HG03565 (cell line): Measurements from ENCODE around the gene PSMA6.
"Not testable (repeated sequence)": the region's sequence is repeated elsewhere in the genome, so short reads cannot be mapped to it uniquely, and the experiment has no call there.

Experiments
- ATAC-seq: cut with Tn5 transposase; IDR thresholded peaks from one replicate; pipeline ENCODE4 v1.9.1; 2021; ENCODE audit warnings: mild to moderate bottlenecking, moderate library complexity; ENCODE audit not compliant: unreplicated experiment

PSMA6 gene

GRCh38 chr14:35319509-35319908 is 27.3 kb downstream of the PSMA6 start:
- no peak for ATAC-seq

GRCh38 chr14:35320472-35320871 is 28.3 kb downstream of the PSMA6 start:
- no peak for ATAC-seq

GRCh38 chr14:35326375-35326774 is 34.2 kb downstream of the PSMA6 start:
- no peak for ATAC-seq

GRCh38 chr14:35331605-35332516 is 39.7 kb downstream of the PSMA6 start:
- no peak for ATAC-seq

- ATAC-seq, result no peak
These were observed 40.5 kb downstream of the PSMA6 start for GRCh38 chr14:35332517-35333263.

GRCh38 chr14:35333264-35333730 is 41.1 kb downstream of the PSMA6 start:
- ATAC-seq, result no peak

- ATAC-seq, result no peak
These were observed 41.9 kb downstream of the PSMA6 start for GRCh38 chr14:35333797-35334743.

GRCh38 chr14:35335388-35336092 is 43.4 kb downstream of the PSMA6 start:
- no peak for ATAC-seq

GRCh38 chr14:35336171-35336493 is 44.0 kb downstream of the PSMA6 start:
- ATAC-seq, result not testable (repeated sequence)

GRCh38 chr14:35336494-35337268 is 44.5 kb downstream of the PSMA6 start:
- no peak for ATAC-seq

GRCh38 chr14:35337269-35338255 is 45.4 kb downstream of the PSMA6 start:
- no peak for ATAC-seq

- ATAC-seq, result no peak
These were observed 46.7 kb downstream of the PSMA6 start for GRCh38 chr14:35338731-35339405.

- ATAC-seq, result peak; percentile 53
These were observed 47.7 kb downstream of the PSMA6 start for GRCh38 chr14:35339761-35340406.

- ATAC-seq, result no peak
These were observed 48.7 kb downstream of the PSMA6 start for GRCh38 chr14:35340616-35341453.

- no peak for ATAC-seq
These were observed 49.2 kb downstream of the PSMA6 start for GRCh38 chr14:35341454-35341750.

- no peak for ATAC-seq
These were observed 49.7 kb downstream of the PSMA6 start for GRCh38 chr14:35341751-35342488.
